Ammon's horn (tissue), 1 donor: ENCODE results near the gene STRN.
"Not testable (repeated sequence)": the region's sequence is repeated elsewhere in the genome, so short reads cannot be mapped to it uniquely, and the experiment has no call there.

ENCODE experiments used
- DNase-seq: peaks from one replicate; pipeline ENCODE4 v3.0.0-alpha.2; 2016; ENCODE audit warnings: low spot score

STRN gene

GRCh38 chr2:36964496-36965058 lies 1.8 kb downstream of the STRN start:
- DNase-seq: no peak

GRCh38 chr2:36963734-36964133 lies 2.6 kb downstream of the STRN start:
- DNase-seq: no peak

GRCh38 chr2:36963106-36963505 lies 3.2 kb downstream of the STRN start:
- DNase-seq: no peak

- DNase-seq: no peak
Observed at GRCh38 chr2:36960773-36961172, 5.6 kb downstream of the STRN start.

- DNase-seq: no peak
Observed at GRCh38 chr2:36960005-36960675, 6.2 kb downstream of the STRN start.

- no peak for DNase-seq
Observed at GRCh38 chr2:36954977-36955607, 11.2 kb downstream of the STRN start.

- DNase-seq: no peak
Observed at GRCh38 chr2:36952748-36953197, 13.6 kb downstream of the STRN start.

- no peak for DNase-seq
Observed at GRCh38 chr2:36951574-36951973, 14.8 kb downstream of the STRN start.

GRCh38 chr2:36951027-36951518 lies 15.3 kb downstream of the STRN start:
- no peak for DNase-seq

GRCh38 chr2:36949845-36950244 lies 16.5 kb downstream of the STRN start:
- DNase-seq: no peak

GRCh38 chr2:36945240-36945639 lies 21.1 kb downstream of the STRN start:
- not testable (repeated sequence) for DNase-seq

GRCh38 chr2:36941867-36942266 lies 24.5 kb downstream of the STRN start:
- no peak for DNase-seq

- DNase-seq: not testable (repeated sequence)
Observed at GRCh38 chr2:36936526-36936925, 29.8 kb downstream of the STRN start.

GRCh38 chr2:36931688-36932087 lies 34.6 kb downstream of the STRN start:
- DNase-seq: not testable (repeated sequence)

GRCh38 chr2:36930787-36931410 lies 35.4 kb downstream of the STRN start:
- not testable (repeated sequence) for DNase-seq

- not testable (repeated sequence) for DNase-seq
Observed at GRCh38 chr2:36926175-36927132, 39.9 kb downstream of the STRN start.

GRCh38 chr2:36922629-36923028 lies 43.7 kb downstream of the STRN start:
- DNase-seq: not testable (repeated sequence)

- DNase-seq: no peak
Observed at GRCh38 chr2:36921984-36922383, 44.4 kb downstream of the STRN start.

GRCh38 chr2:36919041-36919837 lies 47.1 kb downstream of the STRN start:
- no peak for DNase-seq

- no peak for DNase-seq
Observed at GRCh38 chr2:36918307-36918706, 48.0 kb downstream of the STRN start.

- peak; percentile 45 for DNase-seq
Observed at GRCh38 chr2:36915627-36916026, 50.7 kb downstream of the STRN start.
